ENCODE data around the gene ABCA13.
"Not testable (repeated sequence)": the region's sequence is repeated elsewhere in the genome, so short reads cannot be mapped to it uniquely, and the experiment has no call there.

ABCA13 gene

DNA sequence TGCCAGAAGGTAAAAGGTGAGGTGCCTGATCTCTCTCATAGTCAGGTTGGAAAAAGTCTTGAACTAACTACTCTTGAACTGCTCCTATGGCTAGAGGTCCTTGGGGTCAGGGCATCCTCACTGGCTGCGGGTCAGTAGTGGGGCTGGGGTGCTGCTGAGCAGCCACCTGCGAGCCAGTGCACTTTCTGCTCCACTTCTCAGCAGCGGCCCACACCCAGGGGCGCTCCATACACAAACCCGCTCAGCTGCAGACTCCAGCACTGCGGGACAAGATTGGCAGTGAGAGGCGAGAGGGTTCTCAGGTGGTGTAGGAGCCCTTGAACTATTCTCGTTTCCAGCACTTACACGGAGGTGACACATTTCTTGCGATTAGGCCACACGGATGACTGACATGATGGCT is 6.0 kb downstream of the ABCA13 start:
- no peak for DNase-seq

DNA sequence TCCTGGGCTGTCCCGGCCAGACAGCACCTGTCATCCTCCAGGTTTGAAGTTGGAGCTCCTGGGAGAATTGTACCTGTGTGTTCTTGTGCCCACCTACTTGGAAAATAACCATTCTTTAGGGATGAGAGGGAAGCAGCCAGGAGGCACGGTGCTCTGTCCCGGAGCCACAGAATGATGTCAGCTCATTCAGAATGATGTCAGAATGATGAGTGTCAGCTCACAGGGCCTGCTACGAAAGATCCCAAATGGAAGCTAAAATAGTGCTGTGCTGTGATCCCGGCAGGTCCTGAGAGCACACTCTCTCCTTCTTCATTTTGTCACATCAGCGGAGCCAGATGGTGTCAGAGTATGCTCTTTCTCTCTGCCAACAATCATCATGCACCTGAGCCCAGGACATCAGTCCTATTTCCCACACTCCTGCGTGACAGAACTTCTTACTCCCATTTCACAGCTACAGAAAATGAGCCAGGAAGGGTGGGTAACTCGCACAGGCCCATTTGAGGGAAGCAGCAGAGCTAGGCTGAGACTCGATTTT is 8.3 kb downstream of the ABCA13 start:
- no peak for DNase-seq

DNA sequence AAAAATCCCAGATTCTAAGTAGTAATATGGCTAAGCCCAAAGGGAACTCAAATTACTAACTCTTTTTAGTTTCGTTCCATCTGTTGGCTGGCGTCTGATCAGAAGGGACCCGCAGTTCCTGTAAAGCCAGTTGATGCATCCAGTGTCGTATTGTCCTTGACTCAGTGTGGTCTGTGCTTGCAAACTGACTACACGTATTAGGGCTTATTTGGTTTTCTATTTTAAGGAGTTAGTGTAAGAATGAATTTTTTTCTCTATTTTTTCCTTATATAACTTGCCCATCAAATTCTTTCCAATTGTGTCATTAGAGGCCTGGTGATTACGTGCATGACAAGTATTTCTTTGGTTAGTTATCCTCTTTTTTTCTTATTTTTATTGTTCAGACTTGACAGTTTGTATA is 9.7 kb downstream of the ABCA13 start:
- no peak for DNase-seq

DNA sequence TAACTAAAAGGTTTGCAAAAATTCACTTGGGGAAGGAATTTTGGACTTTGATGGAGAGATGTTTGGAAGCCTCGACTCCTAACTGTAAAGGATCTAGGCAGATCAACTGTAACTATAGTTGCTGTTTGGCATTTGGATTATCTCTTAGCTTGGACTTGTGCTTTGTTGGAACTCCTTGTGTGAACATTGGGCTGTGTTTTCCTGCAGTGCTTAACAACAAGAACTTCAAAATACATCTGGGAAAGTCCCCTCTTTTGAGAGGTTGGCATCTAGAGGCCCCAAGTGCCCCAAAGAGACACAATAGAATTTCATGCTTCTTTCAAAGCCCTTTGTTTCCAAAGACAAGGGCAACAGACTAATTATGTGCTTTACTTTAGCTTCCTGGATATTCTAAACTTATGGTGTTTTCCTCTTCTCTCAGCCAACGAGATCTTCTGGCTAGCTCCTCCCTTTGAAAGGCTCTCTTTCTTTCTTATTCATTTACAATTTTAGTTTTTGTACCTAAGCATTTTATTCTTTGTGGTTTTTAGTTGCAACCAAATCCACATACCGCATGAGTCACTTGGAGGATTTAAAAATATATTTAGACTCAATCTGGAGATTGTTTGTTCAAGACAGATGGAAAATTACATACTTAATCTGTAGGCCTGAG is 11.6 kb downstream of the ABCA13 start:
- DNase-seq, result no peak

DNA sequence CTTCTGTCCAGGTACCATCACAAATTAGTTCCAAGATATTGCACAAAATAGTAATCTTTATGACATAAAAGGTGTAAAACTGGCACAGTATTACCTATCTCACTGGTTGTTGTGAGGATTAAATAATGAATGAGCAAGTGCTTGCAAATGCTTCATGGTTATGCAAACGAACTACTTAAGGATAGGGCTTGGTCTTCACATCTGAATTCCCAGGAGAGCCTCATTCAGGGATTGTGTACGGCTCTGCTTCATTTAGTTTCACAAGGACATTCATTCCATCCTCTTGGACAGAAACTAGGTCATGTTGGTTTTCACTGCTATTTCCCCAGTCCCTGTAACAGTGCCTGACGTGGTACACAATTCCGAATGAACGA is 12.1 kb downstream of the ABCA13 start:
- DNase-seq, result no peak

DNA sequence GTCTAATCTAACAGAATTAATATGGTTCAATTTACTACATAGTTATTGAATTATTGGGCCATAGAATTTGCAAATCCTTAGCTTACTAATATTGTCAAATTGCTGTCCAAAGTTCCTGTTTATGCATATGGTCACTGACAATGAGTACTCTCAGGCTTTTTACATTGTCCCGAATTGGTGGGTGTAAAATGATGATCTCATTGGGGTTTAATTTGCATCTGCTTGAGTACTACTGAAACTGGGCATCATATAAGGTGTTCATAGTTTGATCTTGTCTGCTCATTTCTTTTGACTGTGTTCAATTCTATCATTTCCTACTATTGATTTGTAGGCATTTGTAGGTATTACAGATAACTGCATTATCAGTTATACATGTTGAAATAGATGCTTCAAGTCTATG is 12.7 kb downstream of the ABCA13 start:
- DNase-seq, result no peak

DNA sequence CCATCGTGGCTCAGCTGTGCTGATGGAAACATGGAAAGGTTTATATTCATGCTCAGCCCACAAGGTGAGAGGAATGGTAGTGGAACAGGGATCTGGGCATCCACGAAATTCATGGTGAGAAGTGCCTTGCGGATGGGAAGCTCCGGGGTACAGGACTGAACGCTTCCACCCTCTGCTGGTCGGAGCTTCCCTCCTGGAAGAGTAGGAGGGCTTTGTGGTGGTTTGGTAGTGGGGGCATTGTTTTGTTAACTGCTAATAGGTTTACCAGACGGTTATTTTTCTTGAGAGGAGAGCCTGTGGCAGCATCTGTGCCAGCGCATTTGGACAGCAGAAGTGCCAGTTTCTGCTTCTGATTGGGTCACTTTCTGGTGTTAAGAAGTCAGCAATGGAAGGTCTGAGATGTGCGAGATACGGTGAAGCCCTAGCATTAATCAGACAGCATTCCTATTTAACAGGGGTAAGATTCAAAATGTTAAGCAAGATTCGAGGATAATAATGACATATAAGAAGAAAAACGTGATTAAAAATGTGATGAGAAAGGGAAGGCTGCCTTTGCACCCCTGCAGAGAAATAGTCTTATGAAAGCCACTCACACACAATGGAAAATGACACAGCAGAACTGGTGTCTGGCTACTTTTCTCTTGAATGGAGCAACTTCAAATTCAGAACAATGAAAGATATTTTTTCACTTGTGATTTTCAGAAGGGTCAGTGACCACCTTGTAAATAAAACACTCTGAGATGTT is 17.7 kb downstream of the ABCA13 start:
- DNase-seq, result no peak

DNA sequence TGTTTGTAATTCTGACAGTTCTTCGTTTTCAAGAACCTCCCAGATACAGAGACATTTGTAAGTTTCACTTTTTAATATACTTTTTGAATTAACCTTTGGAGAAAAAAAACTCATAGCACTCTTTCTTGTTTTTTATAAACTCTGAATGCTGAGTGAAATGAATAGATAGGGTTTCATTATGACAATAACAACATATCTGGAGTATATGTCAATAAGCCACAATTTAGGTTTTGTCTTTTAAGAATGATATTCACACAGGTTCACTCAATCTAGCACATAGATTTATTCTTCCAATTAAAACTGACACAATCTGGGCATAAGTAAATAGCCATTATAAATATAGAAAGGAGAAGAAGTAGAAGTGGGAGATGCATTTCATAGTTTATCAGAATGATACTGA is 21.7 kb downstream of the ABCA13 start:
- no peak for DNase-seq

DNA sequence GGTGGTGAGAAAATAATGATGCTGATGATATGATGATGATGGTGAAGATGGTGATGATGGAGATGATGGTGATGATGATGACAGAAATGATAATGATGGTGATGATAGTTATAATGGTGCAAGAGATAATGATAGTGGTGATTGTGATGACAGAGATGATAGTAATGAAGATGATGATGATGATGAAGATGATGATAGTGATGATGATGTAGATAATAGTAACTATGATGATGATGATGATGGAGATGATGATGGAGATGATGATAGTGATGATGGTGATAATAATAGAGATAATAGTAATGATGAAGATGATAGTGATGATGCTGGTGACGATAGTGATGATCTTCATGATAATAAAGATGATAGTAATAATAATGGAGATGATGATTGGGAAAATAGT is 22.2 kb downstream of the ABCA13 start:
- DNase-seq, result no peak

DNA sequence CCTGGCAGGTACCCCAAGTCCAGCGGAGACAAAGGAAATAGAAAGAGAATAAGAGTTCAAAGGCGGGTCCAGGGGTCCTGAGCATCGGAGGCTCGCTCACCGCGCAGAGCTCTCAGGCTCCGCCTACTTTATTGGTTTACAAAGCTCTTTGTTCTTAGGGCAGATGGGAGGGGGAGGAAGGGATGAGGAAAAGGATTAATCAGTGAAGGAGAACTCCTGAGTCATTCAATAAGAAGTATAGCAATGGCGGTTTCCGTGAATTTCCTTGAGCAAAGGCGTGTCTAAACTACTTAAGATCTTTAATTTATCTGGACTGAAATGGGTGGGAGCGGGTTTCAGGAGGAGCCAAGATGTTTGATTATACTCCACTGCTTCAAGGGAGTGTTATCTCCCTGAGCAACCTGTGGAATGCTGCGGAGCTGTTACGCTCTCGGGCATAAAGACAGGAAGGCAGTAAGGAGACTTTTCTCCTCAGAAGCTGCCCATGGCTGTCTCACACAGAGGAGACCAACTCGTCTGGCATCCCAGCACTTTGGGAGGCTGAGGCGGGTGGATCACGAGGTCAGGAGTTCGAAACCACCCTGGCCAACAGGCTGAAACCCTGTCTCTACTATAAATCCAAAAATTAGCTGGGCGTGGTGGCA is 29.8 kb downstream of the ABCA13 start:
- not testable (repeated sequence) for DNase-seq

DNA sequence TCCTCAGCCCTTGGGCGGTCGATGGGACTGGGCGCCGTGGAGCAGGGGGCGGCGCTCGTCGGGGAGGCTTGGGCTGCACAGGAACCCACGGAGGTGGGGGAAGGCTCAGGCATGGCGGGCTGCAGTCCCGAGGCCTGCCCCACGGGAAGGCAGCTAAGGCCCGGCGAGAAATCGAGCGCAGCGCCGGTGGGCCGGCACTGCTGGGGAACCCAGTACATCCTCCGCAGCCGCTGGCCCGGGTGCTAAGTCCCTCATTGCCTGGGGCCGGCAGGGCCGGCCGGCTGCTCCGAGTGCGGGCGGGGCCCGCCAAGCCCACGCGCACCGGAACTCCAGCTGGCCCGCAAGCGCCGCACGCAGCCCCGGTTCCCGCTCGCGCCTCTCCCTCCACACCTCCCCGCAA is 31.7 kb downstream of the ABCA13 start:
- not testable (repeated sequence) for DNase-seq

DNA sequence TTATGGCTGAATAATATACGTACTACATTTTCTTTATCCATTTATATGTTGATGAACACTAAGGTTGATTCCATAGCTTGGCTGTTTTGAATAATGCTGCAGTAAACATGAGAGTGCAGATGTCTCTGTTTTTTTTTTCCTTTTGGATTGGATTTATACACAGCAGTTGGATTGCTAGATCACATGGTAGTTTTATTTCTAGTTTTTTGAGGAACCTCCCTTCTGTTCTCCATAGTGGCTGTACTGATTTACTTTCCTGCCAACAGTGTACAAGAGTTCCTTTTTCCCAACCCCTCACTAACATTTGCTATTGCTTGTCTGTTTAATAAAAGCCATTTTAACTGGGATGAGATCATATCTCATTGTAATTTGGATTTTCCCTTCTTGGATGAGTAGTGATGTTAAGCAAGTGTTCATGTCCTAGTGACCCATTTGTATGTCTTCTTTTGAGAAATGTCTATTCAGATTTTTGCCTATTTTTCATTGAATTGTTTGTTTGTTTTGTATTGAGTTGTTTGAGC is 36.0 kb downstream of the ABCA13 start:
- DNase-seq, result no peak

DNA sequence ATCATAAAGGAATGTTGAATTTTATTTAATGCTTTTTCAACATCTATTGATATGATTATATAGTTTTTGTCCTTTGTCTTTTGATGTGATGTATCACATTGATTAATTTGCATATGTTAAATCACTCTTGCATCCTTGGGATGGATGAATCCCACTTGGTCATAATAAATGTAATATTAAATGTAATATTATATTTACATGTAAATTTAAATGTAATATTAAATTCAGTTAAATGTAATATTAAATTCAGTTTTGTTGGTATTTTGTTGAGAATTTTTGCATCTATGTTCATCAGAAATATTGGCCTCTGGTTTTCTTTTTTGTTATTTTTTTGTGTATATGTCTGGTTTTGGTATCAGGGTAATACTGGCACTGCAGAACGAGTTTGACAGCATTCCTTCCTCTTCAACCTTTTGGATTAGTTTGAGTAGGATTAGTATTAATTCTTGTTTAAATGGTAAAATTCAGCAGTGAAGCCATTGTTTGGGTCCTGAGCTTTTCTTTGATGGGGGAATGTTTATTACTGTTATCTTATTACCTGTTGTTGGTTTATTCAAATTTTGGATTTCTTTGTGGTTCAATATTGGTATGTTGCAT is 37.8 kb downstream of the ABCA13 start:
- no peak for DNase-seq

DNA sequence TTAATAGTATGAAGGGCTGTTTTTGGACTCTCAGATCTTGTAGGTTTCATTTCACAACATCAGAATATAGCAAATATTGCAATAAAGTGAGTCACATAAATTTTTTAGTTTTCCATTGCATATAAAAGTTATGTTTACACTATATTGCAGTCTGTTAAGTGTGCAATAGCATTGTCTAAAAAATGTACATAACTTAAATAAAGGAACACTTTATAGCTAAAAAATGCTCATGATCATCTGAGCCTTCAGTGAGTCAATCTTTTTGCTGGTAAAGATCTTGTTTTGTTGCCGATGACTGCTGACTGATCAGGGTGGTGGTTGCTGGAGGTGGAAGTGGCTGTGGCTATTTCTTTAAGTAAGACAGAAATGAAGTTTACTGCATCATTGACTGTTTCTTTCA is 42.0 kb downstream of the ABCA13 start:
- no peak for DNase-seq

DNA sequence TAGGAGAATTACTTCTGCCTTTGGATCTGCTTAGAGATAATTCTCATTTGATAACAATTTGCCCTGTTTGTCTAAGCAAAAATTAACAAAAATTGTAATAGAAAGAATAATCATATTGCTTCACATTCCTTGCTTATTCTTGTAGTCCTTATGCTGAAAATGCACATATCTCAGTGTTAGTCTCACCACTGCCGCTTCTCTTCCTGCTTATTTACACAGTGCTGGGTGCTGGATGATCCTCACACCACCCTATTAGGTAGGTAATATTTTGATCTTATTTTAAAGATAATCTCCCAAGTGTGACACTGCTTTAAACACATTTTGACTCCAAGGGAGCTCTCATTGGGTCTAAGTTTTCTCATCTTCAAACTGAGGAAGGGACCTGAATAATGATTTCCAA is 46.0 kb downstream of the ABCA13 start:
- DNase-seq, result no peak

DNA sequence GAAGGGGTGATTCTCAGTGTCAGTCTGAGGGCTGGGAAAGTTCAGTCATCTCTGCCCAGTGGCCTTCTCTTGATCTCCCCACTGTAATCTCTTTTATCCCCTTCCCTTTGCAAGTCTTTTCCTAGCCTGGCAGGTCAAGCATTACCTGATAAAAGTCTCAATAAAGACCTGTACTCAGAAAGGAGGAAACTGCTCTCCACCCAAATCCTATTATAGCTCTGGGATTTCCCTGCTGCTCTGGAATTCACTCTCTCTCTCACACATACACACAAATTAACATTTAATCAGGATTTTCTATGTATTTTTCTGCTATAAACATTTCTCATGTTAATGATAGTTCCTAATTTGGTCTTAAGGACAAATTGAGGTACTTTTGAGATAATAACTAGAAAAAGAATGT is 46.5 kb downstream of the ABCA13 start:
- DNase-seq, result no peak

DNA sequence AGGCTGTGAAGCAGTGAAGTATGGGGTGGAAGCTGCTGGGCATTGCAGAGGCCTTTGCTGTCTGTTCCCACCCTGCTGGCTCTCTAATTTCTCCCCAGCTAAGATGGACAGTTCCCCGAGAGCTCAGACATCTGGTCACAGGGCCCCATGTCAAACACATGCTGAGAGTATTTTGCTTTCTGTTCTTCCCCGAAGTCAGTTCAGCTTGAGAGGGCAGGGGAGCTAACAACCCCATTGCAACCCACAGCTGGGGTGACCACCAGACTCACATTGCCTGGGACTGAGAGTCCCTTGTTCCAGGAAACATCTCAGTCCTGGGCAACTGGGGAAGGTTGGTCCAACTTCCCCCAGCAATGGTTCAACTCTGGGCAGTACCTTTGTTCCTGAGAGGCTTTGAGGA is 52.8 kb downstream of the ABCA13 start:
- no peak for DNase-seq

DNA sequence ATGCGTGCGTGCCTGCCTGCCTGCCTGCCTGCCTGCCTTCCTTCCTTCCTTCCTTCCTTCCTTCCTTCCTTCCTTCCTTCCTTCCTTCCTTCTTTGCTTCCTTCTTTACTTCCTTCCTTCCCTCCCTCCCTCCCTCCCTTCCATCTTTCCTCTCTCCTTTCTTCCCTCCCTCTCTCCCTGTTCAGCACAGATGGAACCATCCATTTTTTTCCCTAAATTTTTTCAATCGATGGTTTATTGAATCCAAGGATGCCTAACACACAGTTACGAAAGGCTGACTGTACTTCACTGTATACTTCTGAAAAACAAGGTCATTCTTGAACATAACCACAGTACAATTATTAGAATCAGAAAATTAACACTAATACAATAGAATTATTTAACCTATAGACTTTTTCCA is 53.8 kb downstream of the ABCA13 start:
- DNase-seq, result no peak

DNA sequence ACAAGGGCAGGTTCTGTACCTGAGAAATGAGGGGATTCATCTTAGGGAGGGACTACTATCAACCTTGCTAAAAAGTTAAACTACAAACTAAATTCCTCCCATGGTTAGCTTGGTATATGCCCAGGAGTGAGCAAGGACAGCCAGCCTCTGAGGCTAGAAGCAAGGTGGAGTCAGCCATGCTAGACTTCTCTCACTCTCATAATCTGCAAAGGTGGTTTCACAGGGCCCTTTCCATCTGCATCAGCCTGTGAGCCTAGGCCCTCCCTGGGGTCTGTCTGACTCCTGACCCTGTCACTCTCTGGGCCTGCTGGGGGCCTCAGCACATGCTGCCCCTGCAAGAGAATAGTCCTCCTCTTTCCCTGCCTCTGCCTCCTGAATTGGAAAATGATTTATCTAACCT is 66.1 kb downstream of the ABCA13 start:
- DNase-seq, result no peak

DNA sequence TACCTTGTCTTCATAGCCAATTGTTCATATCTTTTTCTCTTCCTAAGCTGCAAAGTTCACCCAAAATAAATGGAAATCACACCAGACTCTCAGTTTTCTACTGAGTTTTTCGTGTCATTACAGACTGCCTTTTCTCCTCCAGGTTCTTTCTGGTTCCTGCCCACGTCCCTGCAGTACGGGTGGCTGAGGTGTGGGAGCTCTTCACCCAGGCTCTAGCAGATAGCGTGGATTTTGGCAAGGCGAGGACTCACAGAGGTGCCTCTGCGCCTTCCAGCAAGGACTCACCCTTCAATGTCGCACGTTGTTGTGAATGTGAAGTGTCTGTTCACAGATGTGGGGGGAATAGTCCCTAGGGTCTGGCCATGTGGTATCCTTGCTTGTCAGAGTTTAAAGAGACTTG is 71.6 kb downstream of the ABCA13 start:
- DNase-seq, result no peak

DNA sequence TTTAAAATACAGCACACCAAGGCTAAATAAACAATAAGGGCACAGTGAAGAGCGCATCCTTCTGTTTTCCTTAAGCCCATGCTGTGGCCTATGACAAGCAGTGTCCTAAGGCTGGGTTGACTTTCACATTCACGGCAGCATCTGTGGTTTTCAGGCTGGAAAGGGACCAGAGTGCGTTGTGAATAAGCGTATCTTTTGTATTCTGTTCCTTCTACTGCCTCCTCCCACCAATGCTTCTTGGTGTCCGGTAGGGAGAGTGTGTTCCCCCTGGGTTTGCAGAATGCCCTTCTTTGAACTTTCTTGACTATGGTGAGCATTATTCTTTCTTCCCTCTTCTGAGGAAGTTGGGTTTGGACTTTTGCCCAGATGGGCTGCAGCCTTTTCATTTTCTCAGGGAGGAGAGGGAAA is 73.6 kb downstream of the ABCA13 start:
- no peak for DNase-seq

DNA sequence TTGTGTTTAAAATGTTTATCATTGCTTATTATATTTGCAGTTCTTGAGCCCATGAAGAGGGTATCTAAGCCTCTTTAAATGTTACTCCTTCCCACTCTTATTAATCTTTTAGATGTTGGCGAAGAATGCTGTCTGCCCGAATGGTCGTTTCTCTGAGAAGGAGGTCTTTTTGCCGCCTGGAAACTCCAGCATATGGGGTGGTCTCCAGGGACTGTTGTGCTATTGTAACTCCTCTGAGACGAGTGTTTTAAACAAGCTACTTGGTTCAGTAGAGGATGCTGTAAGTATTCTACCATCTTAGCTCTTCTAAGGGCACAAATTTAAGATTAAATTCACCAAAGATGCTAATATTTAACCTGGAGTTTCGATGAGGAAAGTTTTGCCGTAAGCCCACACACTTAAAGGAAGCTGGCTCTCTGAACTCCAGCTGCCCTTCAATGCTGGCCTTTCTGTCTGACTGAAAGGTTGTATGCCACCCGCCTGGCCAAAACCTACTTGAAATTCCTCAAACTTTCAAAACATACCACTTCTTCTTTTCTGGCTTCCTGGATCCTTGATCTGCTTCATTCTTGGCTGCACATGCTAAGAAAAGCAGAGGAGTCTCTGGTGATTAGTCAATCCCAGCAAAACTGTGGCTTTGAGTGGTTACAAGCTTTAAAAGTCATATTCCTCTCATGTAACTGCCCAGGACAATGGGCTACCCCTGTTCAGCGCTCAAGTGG is 74.7 kb downstream of the ABCA13 start:
- DNase-seq, result no peak

DNA sequence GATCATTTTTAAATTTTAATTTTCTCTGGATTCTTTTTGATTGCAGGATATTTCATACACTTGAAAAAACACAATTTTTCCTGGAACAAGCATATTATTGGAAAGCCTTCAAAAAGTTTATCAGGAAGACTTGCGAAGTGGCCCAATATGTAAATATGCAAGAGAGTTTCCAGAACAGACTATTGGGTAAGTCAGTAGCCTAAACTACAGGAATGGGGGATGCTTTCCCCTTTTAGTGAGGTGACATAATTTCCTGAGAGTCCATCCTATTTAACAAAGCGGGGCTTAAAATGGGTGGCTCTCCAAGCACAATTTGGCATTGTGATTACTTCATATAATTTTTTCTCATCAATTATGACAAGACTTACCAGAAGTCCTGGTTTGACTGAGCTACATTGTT is 77.9 kb downstream of the ABCA13 start:
- no peak for DNase-seq

All from stimulated activated CD4-positive, alpha-beta T cell treated with anti-CD3 and anti-CD28 coated beads, Interleukin-2, amount 100 ng/mL, for 48 hours (primary cell).